Sigmoid colon (tissue), 7 donors: Measurements from ENCODE around the gene SLC30A7. TPM values are rescaled to one million over a fixed set of nuclear protein-coding genes. Genes with fewer than 3 reads are reported as not detected.

Source experiments
- DNase-seq: peaks from one replicate; pipeline ENCODE4 v3.0.0-alpha.2; 2019
- H3K27ac ChIP-seq, 4 donors: fragments of 200-600 bp; sonication (generic); one replicate each; pipeline ENCODE4 v1.5.1; 2016 to 2019; ENCODE audit warnings: mild to moderate bottlenecking in 1 of 4
- H3K27me3 ChIP-seq, 3 donors: fragments of 200-600 bp; sonication (generic); one replicate each; pipeline ENCODE4 v1.5.1; 2019; ENCODE audit warnings: mild to moderate bottlenecking in 1 of 3
- H3K36me3 ChIP-seq, 4 donors: fragments of 200-600 bp; sonication (generic); one replicate each; pipeline ENCODE4 v1.5.1; 2016 to 2019
- H3K4me1 ChIP-seq, 4 donors: fragments of 200-600 bp; sonication (generic); one replicate each; pipeline ENCODE4 v1.5.1; 2017 to 2019
- H3K4me3 ChIP-seq, 4 donors: fragments of 200-600 bp; sonication (generic); one replicate each; pipeline ENCODE4 v1.5.1; 2017 to 2019; ENCODE audit warnings: mild to moderate bottlenecking in 2 of 4, moderate library complexity in 1 of 4
- H3K9me3 ChIP-seq, 4 donors: fragments of 200-600 bp in 3 of 4; sonication (generic) in 3 of 4; one replicate each; pipeline versions ENCODE4 v1.5.1 to v1.6.1; 2013 to 2019
- EP300 ChIP-seq, 4 donors: sonication (generic); formaldehyde crosslinking; IDR thresholded peaks; one replicate each; pipeline ENCODE4 v1.6.1; 2017; ENCODE audit warnings: antibody characterized with exemption in 4 of 4
- POLR2A ChIP-seq, 2 donors: fragments of 450-650 bp; IDR thresholded peaks; one replicate each; pipeline ENCODE4 v1.6.1; 2016; ENCODE audit warnings: antibody characterized with exemption in 2 of 2, mild to moderate bottlenecking in 2 of 2, moderate library complexity in 2 of 2
- POLR2AphosphoS5 ChIP-seq, 4 donors: sonication (generic); formaldehyde crosslinking; IDR thresholded peaks; one replicate each; pipeline ENCODE4 v1.6.1; 2017; ENCODE audit warnings: antibody characterized with exemption in 4 of 4
- WGBS, 2 donors: extraction: QIAGEN DNeasy Blood & Tissue Kit; methylation state at CpG; one replicate each; pipeline ENCODE4 v1.1.7; 2013; 5-methylcytosine and 5-hydroxymethylcytosine counted together
- intact Hi-C: fragments of 100-400 bp; cut with DNase I; formaldehyde crosslinking; loops from one replicate; pipeline ENCODE4 v1.15.1; 2023
- polyA plus RNA-seq, 3 donors: library from polyadenylated mRNA; stranded (reverse); fragments of 200-250 nt; gene quantifications; one replicate each; pipeline ENCODE4 v1.2.3, GENCODE V29; 2013
- total RNA-seq, 4 donors: library from RNA; depleted of rRNA; stranded (reverse); fragments of >200 nt; gene quantifications; one replicate each; pipeline ENCODE4 v1.1.0, GENCODE V29; 2016
- TF ChIP-seq, protein P1 (sequence below), 4 experiments: fragments of 450-650 bp in 3 of 4; fragments of 200-600 bp in 1 of 4; IDR thresholded peaks; one replicate each; pipeline ENCODE4 v1.5.1; 2016 to 2019; ENCODE audit warnings: antibody characterized with exemption in 4 of 4, mild to moderate bottlenecking in 3 of 4, moderate library complexity in 2 of 4
- donor health status: healthy with polysubstance abuse.
- donor health status: Bipolar disorder and iron deficiency.
- donor health status: healthy.

SLC30A7 gene
- total and polyA plus RNA-seq, 7 donors, result 0.92 to 16.7 (median 10.9) TPM

DNA sequence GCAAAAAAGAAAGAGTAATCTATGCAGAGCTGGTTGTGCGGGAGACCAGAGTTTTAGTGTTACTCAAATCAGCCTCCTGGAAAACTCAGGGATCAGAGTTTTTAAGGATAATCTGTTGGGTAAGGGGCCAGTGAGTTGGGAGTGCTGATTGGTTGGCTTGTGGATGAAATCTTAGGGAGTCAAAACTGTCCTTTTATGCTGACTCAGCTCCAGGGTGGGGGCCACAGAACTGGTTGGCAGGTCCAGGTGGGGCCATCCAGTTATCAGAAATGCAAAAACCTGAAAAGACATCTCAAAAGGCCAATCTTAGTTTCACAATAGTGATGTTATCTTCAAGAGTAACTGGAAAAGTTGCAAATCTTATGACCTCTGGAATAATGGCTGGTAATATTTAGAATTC, 4.5 kb upstream of the SLC30A7 start:
- Histone ChIP-seq H3K36me3 (no peaks in the 10 kb centered on the region), H3K27me3 (no peaks in the 10 kb centered on the region), H3K9me3 (peaks cover 0 to 6% (median 0%) of the 10 kb centered on the region in 4 donors), H3K4me3 (no peak overlapping the region), H3K4me1 (peaks cover 0 to 15% (median 7%) of the 10 kb centered on the region in 4 donors), H3K27ac (peak overlapping the region in 1 of 4 donors; percentile 41)
- TF ChIP-seq, protein P1, sequence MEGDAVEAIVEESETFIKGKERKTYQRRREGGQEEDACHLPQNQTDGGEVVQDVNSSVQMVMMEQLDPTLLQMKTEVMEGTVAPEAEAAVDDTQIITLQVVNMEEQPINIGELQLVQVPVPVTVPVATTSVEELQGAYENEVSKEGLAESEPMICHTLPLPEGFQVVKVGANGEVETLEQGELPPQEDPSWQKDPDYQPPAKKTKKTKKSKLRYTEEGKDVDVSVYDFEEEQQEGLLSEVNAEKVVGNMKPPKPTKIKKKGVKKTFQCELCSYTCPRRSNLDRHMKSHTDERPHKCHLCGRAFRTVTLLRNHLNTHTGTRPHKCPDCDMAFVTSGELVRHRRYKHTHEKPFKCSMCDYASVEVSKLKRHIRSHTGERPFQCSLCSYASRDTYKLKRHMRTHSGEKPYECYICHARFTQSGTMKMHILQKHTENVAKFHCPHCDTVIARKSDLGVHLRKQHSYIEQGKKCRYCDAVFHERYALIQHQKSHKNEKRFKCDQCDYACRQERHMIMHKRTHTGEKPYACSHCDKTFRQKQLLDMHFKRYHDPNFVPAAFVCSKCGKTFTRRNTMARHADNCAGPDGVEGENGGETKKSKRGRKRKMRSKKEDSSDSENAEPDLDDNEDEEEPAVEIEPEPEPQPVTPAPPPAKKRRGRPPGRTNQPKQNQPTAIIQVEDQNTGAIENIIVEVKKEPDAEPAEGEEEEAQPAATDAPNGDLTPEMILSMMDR (IDR thresholded peaks at IDR 0.05), result no peak
- TF ChIP-seq EP300 (IDR thresholded peaks at IDR 0.05) (no peak), POLR2AphosphoS5 (IDR thresholded peaks at IDR 0.05) (no peak), POLR2A (IDR thresholded peaks at IDR 0.05) (no peak)
- no peak for DNase-seq
- intact Hi-C loops, result loop anchor here (10.0 kb wide), 1 partner anchor 647 kb away; the partner anchor contains the start of gene DBT
- 95 to 99% methylated on average over 1 of the region's 1 CpG for WGBS, 2 donors

DNA sequence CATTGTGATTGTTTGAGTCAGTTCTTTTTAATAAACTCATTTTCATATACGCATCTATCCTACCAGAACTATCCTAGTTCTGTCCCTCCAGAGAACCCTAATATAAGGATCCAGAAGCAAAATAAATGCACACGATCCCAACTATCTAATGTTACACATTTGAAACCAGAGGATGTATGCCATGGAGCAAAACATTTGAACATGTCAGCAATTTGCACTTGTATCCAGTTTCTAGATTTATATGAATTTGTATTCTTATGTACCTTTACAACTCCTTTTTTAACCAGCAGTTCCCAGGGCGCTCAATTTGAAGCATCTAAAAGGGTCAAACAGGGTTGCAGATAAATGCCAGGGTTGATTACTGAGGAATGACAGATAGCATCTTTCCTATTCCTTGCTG, 3.3 kb upstream of the SLC30A7 start:
- Histone ChIP-seq H3K27ac (no peak overlapping the region), H3K4me3 (no peak overlapping the region), H3K27me3 (no peaks in the 10 kb centered on the region), H3K9me3 (peaks cover 0 to 6% (median 0%) of the 10 kb centered on the region in 4 donors), H3K4me1 (peaks cover 0 to 27% (median 15%) of the 10 kb centered on the region in 4 donors), H3K36me3 (no peaks in the 10 kb centered on the region)
- WGBS, 2 donors, result 94 to 95% methylated on average over 3 of the region's 3 CpGs
- intact Hi-C loops, result loop anchor here (10.0 kb wide), 1 partner anchor 648 kb away; the partner anchor contains the start of gene DBT
- no peak for DNase-seq
- TF ChIP-seq POLR2AphosphoS5 (IDR thresholded peaks at IDR 0.05), result no peak
- TF ChIP-seq, protein P1 (IDR thresholded peaks at IDR 0.05), result no peak
- TF ChIP-seq EP300 (IDR thresholded peaks at IDR 0.05), result no peak
- TF ChIP-seq POLR2A (IDR thresholded peaks at IDR 0.05), result no peak

DNA sequence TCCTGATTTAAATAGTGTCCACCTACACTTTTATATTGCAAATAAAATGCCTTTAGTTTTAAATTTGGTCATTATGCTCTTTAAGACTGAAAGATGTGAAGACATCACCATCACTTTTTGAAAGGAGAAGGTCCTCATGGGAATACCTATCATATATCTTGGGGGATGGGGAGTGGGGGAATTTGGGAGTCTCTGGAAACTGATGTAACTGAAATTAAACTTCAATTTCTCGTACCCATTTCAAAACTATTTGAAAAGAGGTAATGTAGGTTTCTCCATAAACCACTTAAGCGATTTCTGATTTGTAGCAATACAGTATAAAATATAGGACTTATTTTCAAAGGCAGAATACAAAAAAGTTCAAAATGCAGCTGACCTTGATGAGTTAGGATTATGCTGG, 2.2 kb upstream of the SLC30A7 start:
- peak overlapping the region in 3 of 4 donors; percentile 89 to 97 (median 95) for H3K27ac ChIP-seq
- H3K27me3 ChIP-seq, result no peaks in the 10 kb centered on the region
- WGBS, 2 donors, result 50 to 56% methylated on average over 2 of the region's 2 CpGs
- H3K9me3 ChIP-seq, result peaks cover 0 to 6% (median 0%) of the 10 kb centered on the region in 4 donors
- peaks cover 0 to 5% (median 0%) of the 10 kb centered on the region in 4 donors for H3K36me3 ChIP-seq
- intact Hi-C loops, result loop anchor here (10.0 kb wide), 1 partner anchor 649 kb away; the partner anchor contains the start of gene DBT
- peak overlapping the region in 3 of 4 donors; percentile 67 to 85 (median 77) for H3K4me3 ChIP-seq
- no peak for DNase-seq
- no peak for TF ChIP-seq POLR2A (IDR thresholded peaks at IDR 0.05)
- TF ChIP-seq POLR2AphosphoS5 (IDR thresholded peaks at IDR 0.05), result no peak
- H3K4me1 ChIP-seq, result peaks cover 0 to 31% (median 18%) of the 10 kb centered on the region in 4 donors

DNA sequence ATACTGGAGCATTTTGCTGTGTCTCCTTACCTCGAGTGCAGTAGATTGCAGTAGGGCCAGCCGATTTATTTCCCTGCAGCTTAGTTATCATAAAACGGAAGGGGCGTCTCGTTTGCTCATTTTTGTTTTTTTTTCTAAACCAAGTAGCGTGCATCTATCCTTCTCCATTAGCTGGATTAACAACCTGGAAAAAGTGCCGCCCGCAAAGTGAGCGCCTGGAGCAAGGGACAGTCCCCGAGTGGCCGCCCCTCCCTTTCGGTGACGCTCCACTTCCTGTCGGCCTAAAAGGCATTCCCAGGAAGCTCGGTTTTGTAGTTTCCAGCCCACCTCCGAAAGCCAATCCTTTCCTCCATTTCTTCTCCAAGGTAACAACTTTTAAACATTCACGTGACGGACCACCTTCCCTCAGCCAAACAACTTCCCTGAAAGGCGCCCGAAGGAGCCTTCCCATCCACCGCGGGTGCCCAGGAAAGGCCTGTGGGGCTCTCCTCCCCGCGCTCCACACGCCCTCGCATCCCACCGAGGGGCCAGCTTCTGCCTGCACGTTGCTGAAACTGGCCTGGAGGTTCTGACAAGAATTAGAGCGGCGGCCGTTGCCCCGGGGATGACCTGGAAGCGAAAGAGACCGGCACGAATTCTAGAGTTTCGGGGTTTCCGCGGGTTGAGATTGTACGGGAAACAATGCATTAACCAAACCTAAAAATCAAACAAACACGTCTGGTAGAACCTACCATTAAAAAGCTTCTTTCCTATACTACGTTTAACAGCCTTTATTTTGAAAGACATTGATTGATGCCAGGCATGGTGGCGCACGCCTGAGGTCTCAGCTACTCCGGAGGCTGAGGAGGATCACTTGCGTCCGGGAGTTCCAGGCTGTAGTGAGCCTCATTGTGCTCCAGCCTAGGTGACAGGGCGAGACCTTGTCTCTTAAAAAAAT, 1.0 kb upstream of the SLC30A7 start, which contains the start of gene EXTL2:
TSS of gene EXTL2 (minus strand) at position 240 of the 937 bp plus-strand sequence. CDS start 6,085 bp downstream, outside the sequence.
- 0 to 1% methylated on average over 47 of the region's 47 CpGs for WGBS, 2 donors
- Histone ChIP-seq H3K9me3 (peaks cover 0 to 6% (median 0%) of the 10 kb centered on the region in 4 donors), H3K27me3 (no peaks in the 10 kb centered on the region), H3K4me3 (peak within 1 kb of the TSS; percentile 60 to 85 (median 72)), H3K27ac (peak within 1 kb of the TSS; percentile 89 to 97 (median 93)), H3K36me3 (peaks cover 0 to 17% (median 0%) of the 10 kb centered on the region in 4 donors), H3K4me1 (peaks cover 0 to 31% (median 18%) of the 10 kb centered on the region in 4 donors)
- peak; percentile 90 for DNase-seq
- intact Hi-C loops, result loop anchor here (5.0 to 10.0 kb wide), 4 partner anchors 132 to 858 kb away; partner anchors contain the start of genes CDC14A, DBT and DPH5
- peak; percentile 11 to 55 (median 28) for TF ChIP-seq POLR2AphosphoS5 (IDR thresholded peaks at IDR 0.05)
- TF ChIP-seq EP300 (IDR thresholded peaks at IDR 0.05), result no peak

DNA sequence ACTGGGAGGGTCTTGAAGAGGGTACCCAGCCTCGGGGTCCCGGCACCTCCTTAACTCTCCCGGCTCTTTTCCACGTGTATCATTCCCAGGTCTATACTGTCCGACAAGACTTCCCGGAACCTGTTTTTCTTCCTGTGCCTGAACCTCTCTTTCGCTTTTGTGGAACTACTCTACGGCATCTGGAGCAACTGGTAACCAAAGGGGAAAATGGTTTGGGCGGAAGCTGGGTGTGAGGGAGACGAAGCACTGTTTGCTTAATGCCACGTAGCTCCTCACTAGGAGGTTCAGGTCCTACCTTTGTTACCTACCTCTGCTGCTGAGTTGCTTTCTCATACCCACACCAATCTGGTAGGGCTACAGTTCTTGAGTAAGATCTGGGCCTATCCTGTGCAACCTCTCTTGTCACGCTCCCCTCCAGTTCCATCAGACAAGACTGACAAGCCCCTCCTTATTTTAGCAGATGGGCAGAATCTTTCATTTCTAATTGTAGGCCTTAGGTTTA, 642 bp downstream of the SLC30A7 start:
- Histone ChIP-seq H3K27ac (peak overlapping the region; percentile 89 to 97 (median 93)), H3K27me3 (no peaks in the 10 kb centered on the region), H3K4me3 (peak overlapping the region; percentile 60 to 85 (median 72)), H3K4me1 (peaks cover 0 to 31% (median 18%) of the 10 kb centered on the region in 4 donors), H3K36me3 (peaks cover 0 to 33% (median 0%) of the 10 kb centered on the region in 4 donors), H3K9me3 (no peaks in the 10 kb centered on the region)
- intact Hi-C loops, result loop anchor here (5.0 to 10.0 kb wide), 4 partner anchors 131 to 859 kb away; partner anchors contain the start of genes CDC14A, DBT and DPH5
- 0 to 1% methylated on average over 12 of the region's 12 CpGs for WGBS, 2 donors
- DNase-seq, result peak; percentile 48
- no peak for TF ChIP-seq POLR2A (IDR thresholded peaks at IDR 0.05)
